Fibroblast of mammary gland (primary cell): ENCODE measurements around the gene PROS1.
"Not testable (repeated sequence)": the region's sequence is repeated elsewhere in the genome, so short reads cannot be mapped to it uniquely, and the experiment has no call there.

ENCODE experiments used
- DNase-seq: peaks from one replicate; pipeline ENCODE4 v3.0.0-alpha.2; 2010; ENCODE audit warnings: low read depth
- H3K4me3 ChIP-seq: 2 replicates; pipeline ENCODE4 v1.5.1; 2011; ENCODE audit warnings: low read depth, mild to moderate bottlenecking, low read length, moderate library complexity; ENCODE audit not compliant: control insufficient read depth
- CTCF ChIP-seq: conservative IDR thresholded peaks from 2 replicates; pipeline ENCODE4 v1.5.1; 2011; ENCODE audit warnings: low read depth, low read length, inconsistent platforms; ENCODE audit not compliant: control insufficient read depth, insufficient read depth

The PROS1 gene

GRCh38 chr3:93981649-93982048 is 8.0 kb upstream of the PROS1 start:
- H3K4me3 ChIP-seq = no peak overlapping the region
- DNase-seq = no peak
- TF ChIP-seq CTCF = no peak

- peak; percentile 97 for DNase-seq
- peak within 1 kb of the TSS; percentile 93 for H3K4me3 ChIP-seq
- no peak for TF ChIP-seq CTCF
Observed at GRCh38 chr3:93979850-93980676, 6.4 kb upstream of the PROS1 start, which contains the start of gene ARL13B. ARL13B (plus strand) TSS chr3:93980155; CDS start chr3:93980424, 269 bp downstream.

- no peak for TF ChIP-seq CTCF
- DNase-seq = no peak
- no peak overlapping the region for H3K4me3 ChIP-seq
Observed at GRCh38 chr3:93969997-93970396, 3.7 kb downstream of the PROS1 start.

GRCh38 chr3:93969443-93969842 is 4.3 kb downstream of the PROS1 start:
- DNase-seq = peak; percentile 76
- H3K4me3 ChIP-seq = no peak overlapping the region
- TF ChIP-seq CTCF = no peak

GRCh38 chr3:93965106-93965505 is 8.6 kb downstream of the PROS1 start:
- not testable (repeated sequence) for H3K4me3 ChIP-seq, DNase-seq

- no peak for DNase-seq
- H3K4me3 ChIP-seq = no peak overlapping the region
- no peak for TF ChIP-seq CTCF
Observed at GRCh38 chr3:93962798-93963197, 10.9 kb downstream of the PROS1 start.

GRCh38 chr3:93961489-93961888 is 12.2 kb downstream of the PROS1 start:
- H3K4me3 ChIP-seq = no peak overlapping the region
- no peak for TF ChIP-seq CTCF
- no peak for DNase-seq
